Type B pancreatic cell (in vitro differentiated cells): ENCODE data around the gene CCDC110. TPM values are rescaled to one million over a fixed set of nuclear protein-coding genes. Genes with fewer than 3 reads are reported as not detected.
"Not testable (repeated sequence)": the region's sequence is repeated elsewhere in the genome, so short reads cannot be mapped to it uniquely, and the experiment has no call there.

Experiments used
- DNase-seq: peaks from one replicate; pipeline ENCODE4 v3.0.0; 2021; ENCODE audit warnings: mixed read lengths; ENCODE audit not compliant: unreplicated experiment; ENCODE audit errors: extremely low spot score
- H3K27ac Mint-ChIP-seq: 2 replicates; pipeline ENCODE4 v1.8.0; 2021; ENCODE audit warnings: mild to moderate bottlenecking, mixed read lengths
- H3K27me3 Mint-ChIP-seq: 2 replicates; pipeline ENCODE4 v1.8.0; 2021; ENCODE audit warnings: mixed read lengths
- H3K36me3 Mint-ChIP-seq: 2 replicates; pipeline ENCODE4 v1.8.0; 2021; ENCODE audit warnings: mixed read lengths
- H3K4me1 Mint-ChIP-seq: one replicate; pipeline ENCODE4 v1.8.0; 2021; ENCODE audit warnings: mixed read lengths; ENCODE audit not compliant: unreplicated experiment
- H3K4me3 Mint-ChIP-seq: 2 replicates; pipeline ENCODE4 v1.8.0; 2021; ENCODE audit warnings: mild to moderate bottlenecking, mixed read lengths
- H3K9me3 Mint-ChIP-seq: 2 replicates; pipeline ENCODE4 v1.8.0; 2021; ENCODE audit warnings: mixed read lengths
- CTCF ChIP-seq: fragments of 200-600 bp; sonication (generic); conservative IDR thresholded peaks from 2 replicates; pipeline ENCODE4 v1.5.0; 2021; ENCODE audit warnings: antibody characterized with exemption, mild to moderate bottlenecking
- total RNA-seq: library from RNA; stranded (reverse); gene quantifications from 2 replicates; pipeline ENCODE4 v1.2.1, GENCODE V29; 2021; ENCODE audit warnings: low replicate concordance

CCDC110 gene
- total RNA-seq, 1 donor from 2014 or later, result 0.94 TPM

GRCh38 chr4:185514182-185514697 is 42.7 kb upstream of the CCDC110 start:
- peaks cover 4% of the 10 kb centered on the region for H3K4me1 Mint-ChIP-seq
- TF ChIP-seq CTCF, result no peak
- no peaks in the 10 kb centered on the region for H3K27me3 Mint-ChIP-seq
- no peak overlapping the region for H3K4me3 Mint-ChIP-seq
- H3K36me3 Mint-ChIP-seq, result no peaks in the 10 kb centered on the region
- H3K27ac Mint-ChIP-seq, result no peak overlapping the region
- DNase-seq, result no peak
- no peaks in the 10 kb centered on the region for H3K9me3 Mint-ChIP-seq

GRCh38 chr4:185513489-185514181 is 42.1 kb upstream of the CCDC110 start:
- Mint-ChIP-seq H3K27me3 (no peaks in the 10 kb centered on the region), H3K36me3 (no peaks in the 10 kb centered on the region)

GRCh38 chr4:185512516-185512915 is 41.0 kb upstream of the CCDC110 start:
- no peaks in the 10 kb centered on the region for H3K9me3 Mint-ChIP-seq
- H3K4me1 Mint-ChIP-seq, result peaks cover 7% of the 10 kb centered on the region
- H3K4me3 Mint-ChIP-seq, result no peak overlapping the region
- peaks cover 2% of the 10 kb centered on the region for H3K27me3 Mint-ChIP-seq
- H3K27ac Mint-ChIP-seq, result no peak overlapping the region
- TF ChIP-seq CTCF, result no peak
- H3K36me3 Mint-ChIP-seq, result no peaks in the 10 kb centered on the region
- DNase-seq, result no peak

More at GRCh38 chr4:185513489-185514181, 42.1 kb upstream of the CCDC110 start:
- no peaks in the 10 kb centered on the region for H3K9me3 Mint-ChIP-seq
- H3K27ac Mint-ChIP-seq, result no peak overlapping the region
- H3K4me1 Mint-ChIP-seq, result peaks cover 4% of the 10 kb centered on the region
- DNase-seq, result no peak
- no peak overlapping the region for H3K4me3 Mint-ChIP-seq
- no peak for TF ChIP-seq CTCF

GRCh38 chr4:185511243-185511642 is 39.7 kb upstream of the CCDC110 start:
- H3K27me3 Mint-ChIP-seq, DNase-seq, H3K4me3 Mint-ChIP-seq, H3K4me1 Mint-ChIP-seq, H3K9me3 Mint-ChIP-seq, H3K27ac Mint-ChIP-seq, H3K36me3 Mint-ChIP-seq: not testable (repeated sequence)

- no peak for TF ChIP-seq CTCF
Measured at GRCh38 chr4:185510806-185511205, 39.3 kb upstream of the CCDC110 start.

GRCh38 chr4:185508181-185508580 is 36.6 kb upstream of the CCDC110 start:
- TF ChIP-seq CTCF, result no peak
- no peaks in the 10 kb centered on the region for H3K9me3 Mint-ChIP-seq

More at GRCh38 chr4:185510806-185511205, 39.3 kb upstream of the CCDC110 start:
- no peak overlapping the region for H3K27ac Mint-ChIP-seq
- no peak for DNase-seq
- H3K9me3 Mint-ChIP-seq, result no peaks in the 10 kb centered on the region
- no peaks in the 10 kb centered on the region for H3K36me3 Mint-ChIP-seq
- H3K4me3 Mint-ChIP-seq, result no peak overlapping the region
- peaks cover 2% of the 10 kb centered on the region for H3K27me3 Mint-ChIP-seq
- H3K4me1 Mint-ChIP-seq, result peaks cover 7% of the 10 kb centered on the region

More at GRCh38 chr4:185508181-185508580, 36.6 kb upstream of the CCDC110 start:
- Mint-ChIP-seq H3K27ac (no peak overlapping the region), H3K4me3 (no peak overlapping the region), H3K4me1 (peaks cover 3% of the 10 kb centered on the region), H3K36me3 (no peaks in the 10 kb centered on the region), H3K27me3 (peaks cover 2% of the 10 kb centered on the region)
- no peak for DNase-seq
